ENCODE data around the gene ZNF584.
"Not testable (repeated sequence)": the region's sequence is repeated elsewhere in the genome, so short reads cannot be mapped to it uniquely, and the experiment has no call there.

Gene ZNF584

GRCh38 chr19:58386576-58387337, 21.7 kb upstream of the ZNF584 start, which contains the start of gene RPS5:
Gene RPS5, plus strand, starts transcription at chr19:58387269. Its CDS starts 869 bp downstream, at chr19:58388138.
- DNase-seq, result peak; percentile 98

DNA sequence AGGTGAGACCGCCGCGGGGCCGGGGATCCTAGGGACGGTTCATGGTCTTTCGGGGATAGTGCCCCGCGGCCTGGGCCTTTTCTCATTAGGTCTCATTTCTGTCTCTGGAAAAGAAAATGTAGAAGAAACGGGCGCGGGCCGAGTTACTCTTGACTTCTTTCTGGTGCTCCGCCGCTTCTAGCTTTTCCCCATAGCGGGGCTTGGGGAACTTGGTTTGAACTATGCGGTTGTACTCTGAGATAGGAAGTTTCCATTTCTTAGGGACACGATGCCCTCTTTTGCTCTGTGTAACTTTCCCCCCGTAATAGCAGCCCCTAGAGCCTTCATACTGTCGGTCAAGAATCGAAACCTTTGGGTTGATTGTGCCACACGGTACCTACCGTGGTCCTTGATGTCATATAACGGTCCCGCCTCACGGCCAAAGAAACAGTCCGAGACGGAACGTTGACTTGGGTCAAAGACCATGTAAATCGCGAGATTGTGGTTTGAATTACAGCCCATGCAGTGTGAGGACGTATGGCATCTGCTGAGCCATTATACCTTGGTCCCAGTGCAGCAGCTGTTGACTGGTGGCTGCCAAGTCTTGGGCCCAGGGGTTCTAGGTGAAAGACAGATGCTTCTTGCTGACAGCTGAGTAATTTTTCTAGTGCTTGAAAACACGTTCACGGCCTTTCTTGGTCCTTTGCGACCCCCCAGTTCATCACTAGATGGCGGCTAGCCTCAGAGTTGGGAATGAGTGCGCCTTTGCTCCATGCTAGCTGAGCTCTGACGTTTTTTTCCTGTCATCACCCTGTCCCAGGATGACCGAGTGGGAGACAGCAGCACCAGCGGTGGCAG, 20.9 kb upstream of the ZNF584 start:
- no peak for DNase-seq

DNA sequence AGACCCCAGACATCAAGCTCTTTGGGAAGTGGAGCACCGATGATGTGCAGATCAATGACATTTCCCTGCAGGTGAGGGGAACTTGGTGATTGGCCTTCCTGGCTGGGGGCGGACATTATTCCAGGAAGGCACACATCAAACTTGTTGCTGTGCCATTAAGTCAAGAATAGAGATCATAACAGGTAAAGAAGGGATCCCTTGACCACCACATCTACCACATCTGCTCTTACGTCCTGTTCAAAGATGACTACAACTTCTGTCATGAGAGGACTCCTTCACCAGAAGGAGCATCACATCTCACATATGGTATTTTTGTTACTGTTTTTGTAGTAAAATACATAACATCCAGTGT, 20.3 kb upstream of the ZNF584 start:
- DNase-seq, result no peak

GRCh38 chr19:58392945-58393724, 15.3 kb upstream of the ZNF584 start:
- DNase-seq, result no peak

DNA sequence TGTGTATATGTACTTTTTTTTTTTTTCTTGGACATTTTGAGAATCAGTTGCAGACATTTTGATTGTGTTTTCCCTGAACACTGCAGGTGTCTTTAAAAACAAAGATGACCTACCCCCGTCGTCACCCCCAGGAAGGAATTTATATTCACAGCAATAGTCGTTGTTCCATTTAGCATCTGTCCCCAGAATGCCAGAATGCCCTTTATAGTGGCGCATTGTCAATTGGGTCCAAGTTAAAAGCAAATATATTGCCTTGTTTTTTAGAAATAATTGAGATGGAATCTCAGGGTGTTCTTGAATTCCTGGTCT, 14.8 kb upstream of the ZNF584 start:
- DNase-seq, result no peak

GRCh38 chr19:58394821-58395219, 13.6 kb upstream of the ZNF584 start:
- DNase-seq, result no peak

DNA sequence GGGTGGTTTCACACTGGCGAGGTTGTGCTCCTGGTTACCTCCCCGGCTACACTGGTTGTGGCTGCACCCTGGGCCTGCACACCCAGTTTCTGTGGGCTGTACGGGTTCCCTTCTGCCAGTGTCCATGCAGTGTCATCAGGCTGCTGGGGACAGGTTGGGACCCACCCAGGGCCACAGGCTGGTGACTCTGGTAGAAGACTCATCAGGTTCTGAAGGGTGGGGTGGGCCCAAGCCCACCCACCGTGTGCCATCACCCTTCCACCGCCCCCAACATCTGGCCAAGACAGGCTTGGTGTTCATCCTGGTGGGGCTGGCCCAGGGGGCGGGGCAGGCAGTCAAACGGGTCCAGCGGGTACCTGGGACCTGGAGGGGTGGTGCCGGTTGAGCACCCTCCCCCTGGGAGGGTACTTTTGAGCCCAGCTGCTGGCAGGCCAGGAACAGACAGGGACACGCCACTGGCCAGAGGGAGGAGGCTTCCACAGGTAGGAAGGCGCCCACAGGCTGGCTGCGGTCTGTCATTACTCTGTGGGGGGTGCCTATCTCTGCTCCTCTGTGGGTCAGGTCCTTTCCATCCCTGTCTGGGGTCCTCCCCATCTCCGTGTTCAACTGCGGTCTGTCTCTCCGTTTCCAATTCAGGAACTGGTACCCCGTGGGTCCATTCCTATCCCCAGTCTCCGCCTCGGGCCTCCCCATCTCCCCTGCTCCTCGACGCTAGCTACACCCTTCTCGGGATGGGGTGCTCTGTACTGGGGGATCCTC, 13.1 kb upstream of the ZNF584 start, which contains the start of gene RNF225:
RNF225 (plus strand) TSS at position 437 of the 759 bp plus-strand sequence. CDS start 434 bp downstream, outside the sequence.
- DNase-seq, result no peak

- DNase-seq, result no peak
Measured at GRCh38 chr19:58395979-58396627, 12.3 kb upstream of the ZNF584 start.

DNA sequence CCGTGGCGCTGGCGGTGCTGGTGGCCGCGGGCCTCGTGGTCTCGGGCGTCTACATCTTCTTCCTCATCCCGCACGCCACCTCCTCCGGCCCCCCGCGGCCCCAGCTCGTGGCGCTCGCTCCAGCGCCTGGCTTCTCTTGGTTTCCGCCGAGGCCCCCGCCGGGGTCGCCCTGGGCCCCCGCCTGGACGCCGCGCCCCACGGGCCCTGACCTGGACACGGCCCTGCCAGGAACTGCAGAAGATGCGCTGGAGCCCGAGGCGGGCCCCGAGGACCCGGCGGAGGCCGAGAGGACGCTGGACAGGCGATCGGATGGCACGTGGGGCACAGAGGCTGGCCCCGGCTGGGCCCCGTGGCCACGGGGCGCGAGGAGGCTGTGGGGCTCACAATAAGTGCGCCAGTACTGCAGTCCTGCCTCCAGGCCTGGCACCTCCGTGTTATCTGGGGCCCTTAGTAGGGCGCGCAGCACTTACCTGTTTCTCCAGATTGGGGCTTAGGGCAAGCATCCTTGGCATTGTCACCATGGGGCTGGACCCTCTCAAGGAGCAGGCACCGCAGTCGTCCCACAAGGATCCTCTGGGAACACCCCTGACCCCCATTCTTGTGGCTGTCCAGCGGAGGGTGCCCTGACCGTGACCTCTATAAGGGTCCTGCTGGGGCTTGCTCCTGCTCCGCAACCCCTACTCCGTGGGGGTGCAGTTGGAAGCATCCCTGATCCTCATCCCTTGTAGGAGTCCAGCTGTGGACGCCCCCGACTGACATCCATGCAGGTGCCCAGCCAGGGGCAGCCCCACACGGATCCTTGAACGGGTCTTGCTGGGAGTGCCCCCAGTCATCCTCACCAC, 11.5 kb upstream of the ZNF584 start:
- DNase-seq, result no peak

DNA sequence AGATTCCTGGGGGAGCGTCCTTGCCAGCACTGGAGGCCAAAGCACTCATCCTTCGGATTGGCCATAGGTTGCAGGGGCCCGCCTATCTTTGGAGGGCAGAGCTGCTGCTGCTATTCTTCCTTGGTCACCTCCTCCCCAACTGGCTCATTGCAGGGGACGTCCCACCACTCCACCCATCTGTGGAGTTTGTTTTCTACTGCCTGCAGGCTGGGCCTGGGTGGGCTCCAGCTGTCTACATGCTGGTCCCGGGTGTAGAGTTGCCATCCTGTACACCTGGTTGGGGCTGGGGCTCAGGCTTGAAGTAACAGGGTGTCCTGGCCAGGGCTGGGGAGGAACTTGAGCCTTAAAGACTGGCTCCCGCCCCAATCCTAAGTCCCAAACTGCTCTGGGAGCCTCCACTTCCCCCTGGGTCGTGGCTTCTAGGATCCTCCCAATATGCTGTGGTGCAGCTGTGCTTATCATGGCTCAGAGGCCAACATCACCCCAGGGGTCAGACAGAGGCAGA, 10.9 kb upstream of the ZNF584 start:
- DNase-seq, result no peak

DNA sequence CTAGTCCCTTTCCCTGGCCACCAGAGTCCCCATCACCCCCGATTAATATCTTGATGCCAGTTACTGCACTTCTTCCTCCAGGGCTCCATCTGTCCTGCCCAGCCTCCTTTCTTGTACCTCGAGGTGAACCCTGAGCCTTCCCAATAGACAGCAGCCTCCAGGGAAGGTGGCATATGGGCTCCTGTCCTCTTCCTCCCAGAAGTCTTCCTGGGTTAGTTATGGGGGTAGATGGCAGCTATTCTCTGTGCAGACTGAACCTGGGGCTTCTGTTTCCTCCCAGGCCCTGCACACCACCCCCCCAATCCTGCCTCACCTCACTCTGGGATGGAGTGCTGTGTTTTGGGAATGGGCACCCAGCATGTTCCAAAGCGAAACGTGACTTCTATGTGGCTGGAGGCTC, 10.4 kb upstream of the ZNF584 start:
- DNase-seq, result no peak

- DNase-seq, result no peak
Measured at GRCh38 chr19:58398545-58398944, 9.9 kb upstream of the ZNF584 start.

DNA sequence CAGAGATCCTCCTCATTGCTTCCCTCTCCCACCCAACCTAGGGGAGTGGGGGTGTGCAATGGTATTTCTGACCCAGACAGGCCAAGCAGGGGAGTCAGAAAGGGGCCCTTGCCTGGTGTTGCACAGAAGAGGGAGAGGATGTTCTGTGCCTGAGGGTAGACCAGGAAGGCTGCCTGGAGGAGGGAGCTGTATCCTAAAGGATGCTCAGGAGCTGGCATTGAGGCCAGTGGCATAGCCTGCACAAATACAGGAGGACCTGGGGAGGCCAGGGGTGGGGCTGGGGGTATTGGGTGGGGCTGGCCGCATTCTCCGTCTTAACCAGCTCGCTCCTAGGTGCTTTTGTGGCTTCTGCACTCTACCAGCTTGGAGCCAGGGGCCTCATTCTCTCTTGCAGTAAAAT, 8.5 kb upstream of the ZNF584 start:
- DNase-seq, result no peak

- DNase-seq, result no peak
Measured at GRCh38 chr19:58400316-58400915, 8.0 kb upstream of the ZNF584 start.

GRCh38 chr19:58400916-58401839, 7.3 kb upstream of the ZNF584 start:
- peak; percentile 100 for DNase-seq

DNA sequence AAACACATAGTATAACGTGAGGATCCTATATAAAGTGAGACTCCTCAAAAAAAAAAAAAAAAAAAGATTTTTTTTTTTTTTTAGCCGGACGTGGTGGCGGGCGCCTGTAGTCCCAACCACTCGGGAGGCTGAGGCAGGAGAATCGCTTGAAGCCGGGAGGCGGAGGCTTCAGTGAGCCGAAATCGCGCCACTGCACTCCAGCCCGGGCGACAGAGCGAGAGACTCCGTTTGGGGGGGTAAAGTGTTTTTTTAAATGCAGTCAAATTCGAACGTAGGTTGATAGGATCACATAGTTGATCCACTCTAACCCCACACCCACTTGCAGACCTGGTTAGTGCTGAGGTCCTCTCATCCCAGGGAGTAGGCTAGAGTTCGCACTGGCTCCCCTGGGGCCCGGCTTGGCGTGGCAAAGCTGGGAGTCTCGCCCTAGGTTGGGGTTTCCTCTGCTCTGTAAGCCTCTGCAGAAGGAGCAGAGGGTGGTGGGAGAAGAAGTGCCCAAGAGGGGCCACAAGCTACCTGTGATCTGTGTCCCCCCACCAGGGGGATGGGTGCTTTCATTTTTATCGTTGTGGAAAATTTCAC, 6.5 kb upstream of the ZNF584 start:
- DNase-seq, result no peak

- DNase-seq, result not testable (repeated sequence)
Measured at GRCh38 chr19:58403920-58404478, 4.5 kb upstream of the ZNF584 start.

GRCh38 chr19:58406818-58407657, 1.4 kb upstream of the ZNF584 start:
- no peak for DNase-seq
